ENCODE data around the gene ATP23. TPM values are rescaled to one million over a fixed set of nuclear protein-coding genes. Genes with fewer than 3 reads are reported as not detected.
A peak's percentile ranks its signal among the peaks of the same experiment; 100 is the strongest.

ATP23 gene
- polyA plus RNA-seq, 10 donors: 4.9 to 11.5 (median 9.7) TPM

- DNase-seq: no peak
Measured at GRCh38 chr12:57966536-57966935, 25.2 kb downstream of the ATP23 start.

- peak; percentile 53 to 78 (median 58) for DNase-seq
Measured at GRCh38 chr12:57983146-57983857, 41.9 kb downstream of the ATP23 start.

- DNase-seq: no peak
Measured at GRCh38 chr12:57983858-57984505, 42.6 kb downstream of the ATP23 start.

GRCh38 chr12:57984629-57985151, 43.3 kb downstream of the ATP23 start:
- no peak for DNase-seq

GRCh38 chr12:57985685-57986084, 44.3 kb downstream of the ATP23 start:
- DNase-seq: no peak

GRCh38 chr12:57989838-57990237, 48.5 kb downstream of the ATP23 start:
- peak in 2 of 3 donors; percentile 11 to 37 for DNase-seq

- DNase-seq: no peak
Measured at GRCh38 chr12:57990241-57990883, 49.0 kb downstream of the ATP23 start.

GRCh38 chr12:57992001-57992400, 50.6 kb downstream of the ATP23 start:
- DNase-seq: no peak

GRCh38 chr12:57993030-57993429, 51.7 kb downstream of the ATP23 start:
- DNase-seq: peak in 1 of 3 donors; percentile 24

- no peak for DNase-seq
Measured at GRCh38 chr12:57993834-57994233, 52.5 kb downstream of the ATP23 start.

GRCh38 chr12:57996520-57996919, 55.2 kb downstream of the ATP23 start:
- DNase-seq: no peak

GRCh38 chr12:57998251-57998650, 56.9 kb downstream of the ATP23 start:
- no peak for DNase-seq

- no peak for DNase-seq
Measured at GRCh38 chr12:58000499-58000898, 59.1 kb downstream of the ATP23 start.

- DNase-seq: no peak
Measured at GRCh38 chr12:58007875-58008274, 66.5 kb downstream of the ATP23 start.

GRCh38 chr12:58008634-58009033, 67.3 kb downstream of the ATP23 start:
- no peak for DNase-seq

Other genes with a start within 250 kb of the ATP23 start
- gene OS9, start 247.4 kb upstream of the ATP23 start, polyA plus RNA-seq (ENCODE audit: insufficient read length in 10 of 10): 100 to 1,000 TPM; 112 to 161 (median 121) TPM
- 10 to 100 TPM in 3 of 10 donors, 1 to 10 TPM in 7; 5.6 to 12.5 (median 7.3) TPM for gene AGAP2, start 202.8 kb upstream of the ATP23 start, polyA plus RNA-seq (ENCODE audit: insufficient read length in 10 of 10)
- gene TSPAN31, start 196.5 kb upstream of the ATP23 start, polyA plus RNA-seq (ENCODE audit: insufficient read length in 10 of 10): 10 to 100 TPM; 38.1 to 52.2 (median 44.0) TPM
- gene CDK4, start 189.3 kb upstream of the ATP23 start, polyA plus RNA-seq (ENCODE audit: insufficient read length in 10 of 10): 100 to 1,000 TPM; 119 to 210 (median 154) TPM
- gene MARCHF9, start 186.5 kb upstream of the ATP23 start, polyA plus RNA-seq (ENCODE audit: insufficient read length in 10 of 10): 10 to 100 TPM in 1 of 10 donors, 1 to 10 TPM in 9; 6.6 to 10.2 (median 7.9) TPM
- 1 to 10 TPM in 3 of 10 donors, under 1 TPM in 7; 0.20 to 1.3 (median 0.82) TPM for gene CYP27B1, start 174.5 kb upstream of the ATP23 start, polyA plus RNA-seq (ENCODE audit: insufficient read length in 10 of 10)
- gene METTL1, start 169.5 kb upstream of the ATP23 start, polyA plus RNA-seq (ENCODE audit: insufficient read length in 10 of 10): 10 to 100 TPM; 19.5 to 28.7 (median 25.8) TPM
- 1 to 10 TPM; 5.6 to 10.0 (median 6.6) TPM for gene EEF1AKMT3, start 169.0 kb upstream of the ATP23 start, polyA plus RNA-seq (ENCODE audit: insufficient read length in 10 of 10)
- 10 to 100 TPM; 22.6 to 34.7 (median 30.6) TPM for gene TSFM, start 158.8 kb upstream of the ATP23 start, polyA plus RNA-seq (ENCODE audit: insufficient read length in 10 of 10)
- gene AVIL, start 122.8 kb upstream of the ATP23 start, polyA plus RNA-seq (ENCODE audit: insufficient read length in 10 of 10): 10 to 100 TPM in 7 of 10 donors, 1 to 10 TPM in 3; 8.6 to 30.6 (median 12.6) TPM
- gene CTDSP2, start 94.8 kb upstream of the ATP23 start, polyA plus RNA-seq (ENCODE audit: insufficient read length in 10 of 10): 100 to 1,000 TPM; 181 to 215 (median 192) TPM